ENCODE measurements around the gene ZXDC.

DNA sequence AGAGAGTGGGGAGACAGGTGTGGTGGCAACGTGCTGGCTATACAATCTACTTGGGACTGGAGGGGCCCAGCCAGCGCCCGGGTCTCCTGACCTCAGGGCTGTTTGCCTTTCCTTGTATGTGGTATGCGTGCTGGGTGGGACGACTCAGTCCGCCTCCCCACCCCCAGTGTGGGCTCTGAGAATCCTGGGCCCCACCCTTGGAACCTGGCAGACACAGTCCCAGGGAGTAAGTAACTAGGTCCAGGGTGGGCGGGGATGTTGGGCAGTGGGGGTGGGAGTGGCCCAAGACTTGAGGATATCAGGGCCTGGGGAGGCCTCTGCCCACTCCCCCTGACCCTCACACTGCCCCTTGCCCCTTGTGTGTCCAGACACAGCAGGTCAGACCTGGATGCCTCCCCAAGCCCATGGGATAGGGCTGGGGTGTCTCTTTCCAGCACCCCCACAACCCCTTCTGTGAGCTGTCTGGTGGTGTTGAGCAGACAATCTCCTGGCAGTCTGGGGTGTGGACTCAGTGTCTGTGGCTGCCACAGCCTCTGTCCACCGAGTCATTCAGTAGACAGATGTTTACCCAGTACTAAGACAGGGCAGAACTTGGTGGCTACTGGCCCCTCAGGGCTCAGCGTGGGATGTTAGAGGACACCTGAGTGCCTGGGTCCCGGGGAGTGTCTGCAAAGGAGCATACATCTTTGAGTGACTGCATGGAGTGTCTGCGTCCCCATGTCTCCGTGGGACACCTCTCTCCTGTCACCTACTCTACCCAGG, 49.6 kb upstream of the ZXDC start:
- TF ChIP-seq POLR2AphosphoS5 (IDR thresholded peaks at IDR 0.05; ENCODE audit: low read depth, low read length), result no peak
- TF ChIP-seq POLR2A (IDR thresholded peaks at IDR 0.05; ENCODE audit: low read depth, low read length), result no peak
- TF ChIP-seq TAF1 (IDR thresholded peaks at IDR 0.05; ENCODE audit: borderline replicate concordance, low read depth, low read length), result no peak

All from GM12892 (cell line).